HL-60/S4 (cell line): Measurements from ENCODE around the gene CD300E.
"Not testable (repeated sequence)": the region's sequence is repeated elsewhere in the genome, so short reads cannot be mapped to it uniquely, and the experiment has no call there.

ENCODE experiments used
- in situ Hi-C: fragments of 300-500 bp; cut with MboI; formaldehyde crosslinking; loops from 2 replicates; pipeline ENCODE4 v1.14.3; 2022; ENCODE audit warnings: low sequenced_read_pairs

CD300E gene

DNA sequence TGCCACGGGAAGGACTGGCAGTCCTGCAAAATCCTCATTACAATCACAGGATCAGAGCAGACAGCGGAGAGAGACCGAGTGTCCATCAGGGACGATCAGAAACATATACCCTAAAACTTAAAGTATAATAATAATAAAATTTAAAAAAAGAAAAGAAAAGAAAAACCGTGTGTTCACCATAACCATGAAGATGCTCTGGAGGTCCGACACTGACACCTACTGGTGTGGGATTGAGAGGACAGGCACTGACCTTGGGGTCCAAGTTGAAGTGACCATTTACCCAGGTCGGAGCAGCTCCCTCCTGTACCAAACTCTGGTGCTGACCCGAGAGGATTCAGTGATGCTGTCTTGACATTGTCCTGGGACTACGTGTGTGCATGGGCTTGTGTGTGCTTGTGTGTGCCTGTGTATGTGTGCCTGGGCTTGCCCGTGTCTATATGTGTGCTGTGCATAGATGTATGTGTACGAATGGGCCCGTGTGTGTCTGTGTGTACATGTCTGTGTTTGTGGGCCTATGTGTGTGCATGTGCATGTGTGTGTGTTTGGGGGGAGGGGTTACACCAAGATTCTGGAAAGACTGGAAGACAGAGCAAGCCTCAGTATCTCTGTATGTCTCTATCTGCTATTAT, 21.5 kb downstream of the CD300E start:
- in situ Hi-C loops: loop anchor here (10.0 kb wide), 1 partner anchor 227 kb away; no protein-coding TSS in a partner anchor

DNA sequence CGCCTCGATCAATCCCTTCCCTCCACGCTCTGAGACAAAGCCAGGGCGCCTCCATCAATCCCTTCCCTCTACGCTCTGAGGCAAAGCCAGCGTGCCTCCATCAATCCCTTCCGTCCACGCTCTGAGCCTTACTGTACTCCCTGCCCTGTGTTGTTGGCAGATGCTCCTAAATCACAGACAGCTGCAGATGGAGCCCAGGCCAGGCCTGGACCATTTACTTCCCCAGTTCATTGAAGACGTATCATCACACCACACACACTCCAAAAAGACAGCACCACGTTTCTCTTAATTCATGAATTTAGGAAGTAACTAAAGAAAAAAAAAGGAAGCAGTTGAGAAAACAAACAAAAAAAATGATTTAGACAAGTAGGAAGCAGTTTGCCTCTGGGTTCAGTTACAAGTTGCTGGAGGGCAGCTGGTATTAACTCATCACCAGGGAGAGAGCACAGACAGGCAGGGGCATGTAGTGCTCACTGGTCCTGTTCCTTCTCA, 24.0 kb downstream of the CD300E start:
- in situ Hi-C loops: no loop called here

DNA sequence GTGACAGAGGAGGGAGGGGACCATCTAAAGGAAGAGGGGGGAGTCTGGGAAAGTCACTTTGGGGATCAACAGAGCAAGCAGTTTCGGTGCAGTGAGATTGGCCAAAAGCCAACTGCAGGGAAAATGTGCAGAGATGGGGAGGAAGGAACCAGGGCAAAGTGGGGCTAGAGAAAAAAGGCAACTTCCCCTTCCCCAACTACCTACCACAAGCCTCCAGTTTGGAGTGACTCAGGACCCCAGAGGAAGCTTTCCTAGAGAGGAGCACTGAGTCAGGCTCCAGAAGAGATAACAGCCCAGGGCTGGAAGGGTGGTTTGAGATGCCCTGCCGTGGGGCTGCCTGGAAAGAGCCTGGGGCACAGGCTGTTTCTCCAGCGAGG, 24.5 kb downstream of the CD300E start:
- in situ Hi-C loops: no loop called here

DNA sequence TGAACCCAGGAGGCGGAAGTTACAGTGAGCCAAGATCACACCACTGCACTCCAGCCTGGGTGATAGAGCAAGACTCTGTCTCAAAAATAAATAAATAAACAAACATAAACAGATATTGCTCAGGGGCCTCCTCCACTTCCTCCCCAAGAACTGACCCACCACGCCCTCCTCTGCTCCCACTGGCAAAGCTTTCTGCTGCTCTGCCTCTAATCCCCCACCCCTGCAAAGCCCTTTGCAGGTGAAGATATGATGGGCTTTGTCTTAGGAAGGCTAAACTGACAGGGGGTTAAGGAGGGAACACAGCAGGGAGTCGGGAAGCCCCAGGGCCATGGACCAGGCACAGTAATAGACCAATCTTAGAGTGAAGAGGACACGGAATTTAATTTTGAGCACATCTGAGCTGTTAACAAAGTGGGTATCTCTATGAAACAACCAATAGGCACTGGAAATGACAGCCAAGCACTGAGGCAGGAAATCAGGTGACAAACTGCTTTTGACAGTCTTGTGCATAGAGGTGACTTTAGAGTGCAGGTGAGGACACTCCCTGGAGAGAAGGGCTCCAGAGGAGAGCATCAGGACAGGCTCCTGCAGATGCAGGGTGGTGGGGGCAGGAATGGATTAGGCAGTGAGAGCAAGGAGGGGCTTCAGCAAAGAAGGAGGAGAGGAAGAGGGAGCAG, 25.1 kb downstream of the CD300E start:
- in situ Hi-C loops: no loop called here

DNA sequence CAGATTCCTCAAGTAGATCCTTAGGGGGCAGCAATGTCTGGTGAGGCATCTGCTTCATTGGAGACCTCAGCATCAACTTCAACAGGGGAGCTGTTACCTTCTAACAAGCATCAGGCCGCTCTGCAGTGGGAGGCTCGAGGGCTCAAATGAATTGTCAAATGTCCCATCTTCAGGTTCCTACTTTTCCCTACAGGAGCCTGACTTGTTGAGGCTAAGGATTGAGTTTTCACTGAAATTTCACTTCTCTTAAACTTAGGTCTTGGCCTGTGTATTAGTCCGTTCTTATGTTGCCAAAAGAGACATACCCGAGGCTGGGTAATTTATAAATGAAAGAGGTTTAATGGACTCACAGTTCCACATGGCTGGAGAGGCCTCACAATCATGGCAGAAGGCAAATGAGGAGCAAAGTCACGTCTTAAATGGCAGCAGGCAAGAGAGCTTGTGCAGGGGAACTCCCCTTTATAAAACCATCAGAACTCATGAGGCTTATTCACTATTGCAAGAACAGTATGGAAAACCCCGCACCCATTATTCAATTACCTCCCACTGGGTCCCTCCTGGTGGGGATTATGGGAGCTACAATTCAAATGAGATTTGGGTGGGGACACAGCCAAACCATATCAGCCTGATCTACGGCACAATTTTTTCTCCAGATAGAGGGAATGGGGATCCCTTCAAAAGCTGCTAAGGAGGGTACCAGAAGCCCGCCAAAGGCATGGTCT, 26.3 kb downstream of the CD300E start:
- in situ Hi-C loops: no loop called here

DNA sequence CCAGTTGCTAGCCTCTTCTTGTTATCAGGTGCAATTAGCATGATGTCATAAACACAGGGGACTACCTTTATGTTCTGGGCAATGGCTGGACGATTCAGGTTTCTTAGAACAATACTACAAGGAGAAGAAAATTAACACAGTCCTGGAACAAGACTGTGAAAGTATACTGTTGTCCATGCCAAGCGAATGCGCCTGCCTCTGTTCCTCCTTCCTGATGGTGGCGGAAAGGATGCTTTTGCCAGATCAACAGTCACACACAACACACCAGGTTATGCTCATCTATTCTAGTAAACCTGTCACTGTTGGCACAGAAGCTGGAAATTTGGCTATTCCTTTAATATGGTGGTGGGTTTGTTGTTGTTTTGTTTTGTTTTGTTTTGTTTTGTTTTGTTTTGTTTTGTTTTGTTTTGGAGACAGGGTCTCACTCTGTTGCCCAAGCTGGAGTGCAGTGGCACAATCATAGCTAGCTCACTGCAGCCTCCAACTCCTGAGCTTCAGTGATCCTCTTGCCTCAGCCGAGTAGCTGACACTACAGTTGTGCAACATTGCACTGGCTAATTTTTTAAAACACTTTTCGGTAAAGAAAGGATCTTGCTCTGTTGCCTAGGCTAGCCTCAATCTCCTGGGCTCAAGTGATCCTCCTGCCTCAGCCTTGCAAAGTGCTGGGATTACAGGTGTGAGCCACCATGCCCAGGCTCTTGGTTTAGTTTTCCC, 28.3 kb downstream of the CD300E start:
- in situ Hi-C loops: no loop called here

DNA sequence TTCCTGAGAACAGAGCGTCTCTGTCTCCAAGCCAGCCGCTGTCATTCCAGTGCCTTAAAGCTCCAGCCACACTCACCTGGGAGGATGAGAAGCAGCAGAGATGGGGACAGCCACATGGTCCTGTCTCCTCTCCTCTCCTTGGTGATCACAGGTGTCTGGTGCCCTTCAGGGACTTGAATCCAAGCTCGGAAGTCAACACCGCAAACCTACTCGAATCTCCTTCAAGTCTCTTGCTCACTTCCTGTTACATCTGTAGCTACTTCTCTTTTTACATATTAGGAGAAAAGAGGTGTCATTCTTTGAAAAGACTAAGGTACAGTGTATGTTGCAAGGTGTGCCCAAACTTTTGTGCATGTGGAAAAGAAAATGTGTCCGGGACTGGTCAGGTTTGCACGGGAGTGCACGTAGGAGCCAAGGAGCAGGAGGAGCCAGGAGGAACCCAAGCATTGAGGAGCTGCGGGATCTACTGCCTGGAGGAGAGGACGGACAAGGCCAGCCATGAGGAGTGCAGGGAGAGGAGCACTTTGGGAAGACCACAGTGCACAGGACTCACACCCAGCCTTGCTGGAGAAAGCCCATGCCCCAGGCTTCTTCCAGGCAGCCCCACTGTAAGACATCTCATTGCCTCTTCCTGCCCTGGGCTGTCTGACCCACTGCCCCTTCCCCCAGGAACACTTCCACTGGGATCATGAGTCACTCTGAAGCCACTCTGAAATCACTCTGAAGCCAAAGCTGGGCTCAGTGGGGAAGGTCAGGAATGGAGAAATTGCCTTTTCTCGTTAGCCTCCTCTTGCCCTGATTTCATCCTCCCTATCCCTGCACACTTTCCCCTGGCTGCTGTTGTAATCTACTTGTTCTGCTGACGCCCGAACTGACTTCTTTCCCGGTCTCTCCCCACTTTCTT, 31.2 kb downstream of the CD300E start, which contains the start of gene CD300LD:
TSS of gene CD300LD (minus strand) at position 197 of the 904 bp plus-strand sequence. CDS start at position 116, 81 bp downstream.
- in situ Hi-C loops: no loop called here

DNA sequence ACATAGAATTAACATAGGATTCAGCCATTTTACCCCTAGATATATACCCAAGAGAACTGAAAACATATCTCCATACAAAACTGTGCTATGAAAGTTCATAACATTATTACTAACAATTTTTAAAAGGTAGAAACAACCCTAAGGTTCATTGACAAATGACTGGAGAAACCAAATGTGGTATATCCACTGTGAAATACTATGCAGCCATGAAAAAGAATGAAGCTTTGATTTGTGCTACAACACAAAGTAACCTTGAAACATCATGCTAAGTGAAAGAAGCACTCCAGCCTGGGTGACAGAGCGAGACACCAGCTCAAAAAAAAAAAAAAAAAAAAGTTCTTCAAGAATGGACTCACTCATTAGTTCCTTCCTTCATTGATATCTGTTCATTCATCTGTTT, 32.0 kb downstream of the CD300E start:
- in situ Hi-C loops: no loop called here

DNA sequence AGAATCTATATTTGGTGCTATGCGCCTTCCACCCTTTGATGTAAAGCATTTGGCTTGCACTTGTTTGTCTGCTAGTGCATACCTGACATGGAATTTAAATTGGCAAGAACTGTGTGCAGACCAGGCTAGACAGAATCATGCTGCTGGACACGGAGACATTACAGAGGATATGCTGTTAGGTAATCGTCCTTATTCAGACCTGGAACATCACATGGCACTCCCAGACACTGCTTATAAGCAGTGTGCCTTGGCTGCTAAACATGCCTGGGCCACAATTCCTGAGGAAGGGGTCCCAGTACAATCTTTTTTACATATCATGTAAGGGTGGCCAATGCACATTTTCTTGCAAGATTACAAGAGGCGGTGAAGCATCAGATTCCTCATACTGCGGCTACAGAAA, 37.8 kb downstream of the CD300E start:
- in situ Hi-C loops: no loop called here

DNA sequence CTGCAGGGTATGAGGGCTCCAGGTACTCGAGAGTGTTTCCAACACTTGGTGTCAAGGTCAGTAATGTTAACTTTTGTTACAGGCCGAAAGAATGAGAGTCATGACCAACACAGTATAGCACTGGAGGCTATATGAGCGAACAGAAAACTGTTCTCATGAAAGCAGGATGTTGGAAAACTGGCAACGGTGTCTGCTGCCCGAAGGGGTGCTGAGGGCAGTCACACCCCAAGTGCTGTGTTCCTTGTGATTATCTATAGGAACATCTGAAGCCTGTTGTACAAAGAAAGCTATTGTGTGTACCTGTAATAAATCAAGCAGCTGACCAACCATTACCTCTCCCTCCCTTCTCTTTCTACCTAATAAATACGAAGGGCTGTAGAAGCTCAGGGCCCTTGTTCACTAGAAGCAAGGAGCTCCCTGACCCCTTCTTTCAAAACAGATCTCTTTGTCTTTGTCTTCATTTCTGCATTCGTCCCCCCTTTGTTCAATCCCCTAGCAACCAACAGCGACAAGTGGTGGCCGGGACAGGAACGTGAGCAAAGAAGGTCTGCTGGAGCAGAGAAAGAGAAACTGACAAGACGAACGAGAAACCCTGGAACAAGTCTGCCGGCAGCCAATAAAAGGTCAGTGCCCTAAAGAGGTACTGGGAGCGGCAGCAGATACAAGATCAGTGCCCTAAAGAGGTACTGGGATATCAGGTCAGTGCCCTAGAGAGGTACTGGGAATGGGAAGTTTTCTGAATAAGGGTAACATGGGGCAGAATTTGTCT, 39.1 kb downstream of the CD300E start:
- in situ Hi-C loops: no loop called here

DNA sequence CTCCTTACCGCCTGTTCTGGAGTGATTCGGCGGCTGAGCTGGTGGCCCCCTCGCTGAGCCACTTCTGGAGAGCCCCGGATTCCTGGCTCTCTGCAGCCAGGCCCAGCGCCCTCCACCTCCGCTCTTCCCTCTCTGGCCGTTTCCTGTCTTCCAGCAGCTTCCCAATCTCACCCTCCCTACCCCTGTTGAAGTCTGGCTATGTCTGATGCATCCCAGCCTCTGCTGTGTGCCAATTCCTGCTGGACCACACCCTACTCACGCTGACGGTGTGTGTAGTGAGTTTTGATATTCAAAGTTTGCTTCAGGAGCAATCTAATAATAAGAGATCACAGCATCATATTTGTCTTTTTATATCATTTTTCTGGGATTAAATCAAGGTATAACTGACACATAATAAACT, 40.9 kb downstream of the CD300E start:
- in situ Hi-C loops: no loop called here

DNA sequence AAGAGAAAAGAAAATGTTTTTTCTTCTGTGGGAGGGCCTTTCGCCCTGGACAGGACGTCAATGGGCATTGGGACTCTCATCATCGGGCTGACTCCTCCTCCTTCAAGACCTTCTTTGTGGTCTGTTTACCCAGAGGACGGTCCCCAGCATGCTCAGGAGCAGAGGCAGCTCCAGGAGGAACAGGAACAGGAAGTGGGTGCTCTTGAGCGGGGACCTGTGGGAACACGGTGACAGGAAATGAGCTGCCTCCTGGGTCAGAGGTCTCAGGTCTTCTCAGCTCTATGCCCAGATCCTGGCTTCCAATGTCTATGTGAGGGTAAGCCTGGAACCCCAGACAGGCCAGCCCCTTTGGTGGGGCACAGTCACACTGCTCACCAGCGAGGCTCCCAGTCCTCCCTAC, 43.6 kb downstream of the CD300E start:
- in situ Hi-C loops: no loop called here

DNA sequence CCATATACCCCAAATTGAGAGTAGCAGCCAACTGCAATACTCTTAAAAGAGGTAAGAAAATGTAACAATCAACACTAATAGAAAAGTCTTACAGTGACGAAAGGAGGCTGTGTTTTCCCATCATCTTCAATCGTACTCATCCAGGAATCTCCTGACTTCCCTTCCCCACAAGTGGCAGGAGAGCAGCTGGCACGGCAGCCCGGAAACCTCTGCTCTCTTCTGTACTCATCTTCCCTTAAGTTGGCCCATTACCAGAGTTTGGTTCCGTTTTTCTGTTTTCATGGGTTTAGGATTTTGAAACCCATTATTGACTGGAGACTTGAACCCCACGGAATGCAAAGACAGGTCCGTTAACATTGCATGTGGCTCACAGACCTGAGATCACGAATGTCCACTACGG, 44.6 kb downstream of the CD300E start:
- in situ Hi-C loops: no loop called here

DNA sequence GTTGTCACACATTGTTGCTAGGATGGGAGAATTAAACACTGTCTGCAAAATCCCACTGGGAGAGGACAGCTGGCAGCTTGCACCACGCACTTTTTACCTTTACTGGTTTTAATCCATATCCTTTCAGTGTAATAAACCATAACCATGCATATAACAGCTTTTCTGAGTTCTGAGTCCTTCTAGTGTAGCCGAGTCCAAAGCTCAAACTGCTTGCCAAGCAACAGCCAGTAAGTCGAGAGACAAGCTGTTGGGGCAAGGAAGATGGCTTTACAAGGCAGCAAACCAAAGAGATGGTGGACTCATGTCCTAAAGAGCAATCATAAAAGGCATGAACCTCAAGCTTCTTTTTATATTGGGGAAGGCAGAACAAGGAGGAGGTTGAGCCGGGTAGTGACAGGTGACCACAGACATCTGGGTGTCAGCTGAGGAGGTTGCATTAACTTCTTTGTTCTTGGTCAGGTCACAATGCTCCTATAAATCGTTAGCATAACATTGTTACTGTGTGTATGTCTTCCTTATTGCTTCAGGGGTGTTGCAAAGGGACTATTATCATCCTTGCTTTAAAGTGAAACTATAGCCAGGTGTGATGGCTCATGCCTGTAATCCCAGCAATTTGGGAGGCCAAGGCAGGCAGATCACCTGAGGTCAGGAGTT, 48.9 kb downstream of the CD300E start:
- in situ Hi-C loops: no loop called here

DNA sequence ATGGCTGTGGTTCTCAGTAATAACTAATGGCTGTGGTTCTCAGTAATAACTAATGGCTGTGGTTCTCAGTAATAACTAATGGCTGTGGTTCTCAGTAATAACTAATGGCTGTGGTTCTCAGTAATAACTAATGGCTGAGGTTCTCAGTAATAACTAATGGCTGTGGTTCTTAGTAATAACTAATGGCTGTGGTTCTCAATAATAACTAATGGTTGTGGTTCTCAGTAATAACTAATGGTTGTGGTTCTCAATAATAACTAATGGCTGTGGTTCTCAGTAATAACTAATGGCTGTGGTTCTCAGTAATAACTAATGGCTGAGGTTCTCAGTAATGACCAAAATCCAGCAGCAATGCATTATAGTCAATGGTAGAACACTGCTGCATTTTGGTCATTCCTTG, 49.9 kb downstream of the CD300E start:
- in situ Hi-C loops: not testable (repeated sequence)

DNA sequence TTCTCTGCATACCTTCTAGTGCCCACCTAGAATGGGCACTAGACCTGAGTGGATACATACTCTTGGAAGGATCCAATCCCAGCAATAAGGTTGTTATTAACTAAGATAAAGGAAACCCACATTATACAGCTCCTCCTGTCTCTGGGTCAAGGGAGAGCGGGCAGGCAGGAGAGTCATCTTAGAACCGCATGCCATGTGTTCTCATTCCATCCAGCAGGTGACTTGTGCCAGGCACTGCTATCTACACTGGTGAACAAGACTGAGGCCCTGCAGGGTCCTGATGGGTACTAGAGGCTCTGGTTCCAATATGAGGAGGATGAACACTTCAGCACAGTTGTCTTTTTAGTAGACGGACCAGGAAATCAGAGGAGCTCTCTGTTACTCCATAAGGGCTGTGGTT, 50.4 kb downstream of the CD300E start:
- in situ Hi-C loops: no loop called here

DNA sequence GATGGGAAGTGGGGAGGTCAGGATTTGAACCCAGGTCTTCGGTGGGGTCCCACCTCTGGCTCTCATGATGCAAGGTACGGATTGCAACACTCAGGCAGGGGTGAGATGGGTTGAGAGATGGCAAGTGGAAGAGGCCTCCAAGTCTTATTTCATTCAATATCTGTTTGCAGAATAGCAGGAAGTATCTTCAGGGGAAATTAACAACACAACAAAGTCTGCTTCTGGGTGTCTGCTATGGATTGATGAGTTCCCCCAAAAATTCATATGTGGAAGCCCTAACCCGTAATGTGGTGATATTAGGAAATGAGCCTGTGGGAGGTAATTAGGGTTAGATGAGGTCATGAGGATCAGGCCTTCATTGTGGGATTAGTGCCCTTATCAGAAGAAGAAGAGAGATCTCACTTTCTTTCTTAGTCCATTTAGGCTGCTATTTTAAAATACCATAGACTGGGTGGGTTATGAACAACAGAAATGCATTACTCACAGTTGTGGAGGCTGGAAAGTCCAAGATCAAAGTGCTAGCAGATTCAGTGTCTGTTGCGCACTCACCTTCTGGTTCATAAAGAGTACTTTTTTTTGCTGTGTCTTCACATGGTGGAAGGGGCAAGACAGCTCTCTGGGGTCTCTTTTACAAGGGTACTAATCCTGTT, 51.8 kb downstream of the CD300E start:
- in situ Hi-C loops: no loop called here
